HCT116 (cell line): ENCODE results near the gene CDK4. TPM values are rescaled to one million over a fixed set of nuclear protein-coding genes. Genes with fewer than 3 reads are reported as not detected.

Source experiments
- ATAC-seq: fragments of 200-7000 bp; cut with Tn5 transposase; 2 replicates; pipeline ENCODE4 v1.9.1; 2020; ENCODE audit warnings: mild to moderate bottlenecking, moderate library complexity
- BruUV-seq: library from RNA; stranded (reverse); fragments of 400-500 nt; replicated peaks from 2 replicates; lab custom pipeline; 2021; lab: Mats Ljungman, UMichigan
- CTCF ChIA-PET: fragments of 300-600 bp; sonication (Branson Sonifier 250); formaldehyde crosslinking; loops from one replicate; lab custom pipeline; 2021; ENCODE audit warnings: antibody characterized with exemption; lab: Charles Lee
- POLR2A ChIA-PET: fragments of 300-600, 350-600 bp; sonication (Branson Sonifier 250); formaldehyde crosslinking; loops from one replicate; lab custom pipeline; 2021; ENCODE audit warnings: antibody characterized with exemption; lab: Charles Lee
- RAD21 ChIA-PET, 2 experiments: fragments of 300-600 bp; sonication (Branson Sonifier 250); formaldehyde crosslinking; loops; one replicate each; lab custom pipeline; 2023; ENCODE audit warnings: low total read pairs in 2 of 2; ENCODE audit not compliant: uncharacterized antibody in 2 of 2, unreplicated experiment in 2 of 2, low non-redundant PET in 1 of 2; lab: Charles Lee
- DNase-seq: peaks from one replicate; pipeline ENCODE4 v3.0.0-alpha.2; 2010; ENCODE audit warnings: low read depth, low spot score
- H2AFZ ChIP-seq: fragments of 200-600 bp; shearing (Covaris generic), sonication (generic); 2 replicates; pipeline ENCODE4 v1.6.1; 2017; ENCODE audit warnings: low read depth, mixed run types, mixed read lengths, antibody characterized with exemption, low read length; ENCODE audit not compliant: poor library complexity, severe bottlenecking
- H3K27ac ChIP-seq: 2 replicates; pipeline ENCODE4 v1.5.1; 2012; ENCODE audit warnings: low read depth, low read length
- H3K27me3 ChIP-seq: fragments of 200-600 bp; sonication (generic); 2 replicates; pipeline ENCODE4 v1.6.1; 2016; ENCODE audit warnings: mixed run types, low read length, mixed read lengths; ENCODE audit not compliant: insufficient read depth
- H3K36me3 ChIP-seq, 2 experiments: fragments of 200-500 bp in 1 of 2; fragments of 200-600 bp in 1 of 2; sonication (Bioruptor generic) in 1 of 2; sonication (generic) in 1 of 2; 2 replicates each; pipeline versions ENCODE4 v1.5.1 to v1.6.1; 2014 to 2016; ENCODE audit warnings: low read length in 2 of 2, inconsistent platforms in 1 of 2, mixed read lengths in 1 of 2, mixed run types in 1 of 2; ENCODE audit not compliant: insufficient read depth in 2 of 2, control insufficient read depth in 1 of 2
- H3K4me1 ChIP-seq, 2 experiments: fragments of 200-600 bp in 1 of 2; sonication (generic) in 1 of 2; 2 replicates each; pipeline versions ENCODE4 v1.5.1 to v1.6.1; 2012 to 2017; ENCODE audit warnings: low read length in 2 of 2, inconsistent platforms in 1 of 2, mild to moderate bottlenecking in 1 of 2, mixed read lengths in 1 of 2, mixed run types in 1 of 2, moderate library complexity in 1 of 2; ENCODE audit not compliant: insufficient read depth in 2 of 2, control insufficient read depth in 1 of 2
- H3K4me2 ChIP-seq: fragments of 200-600 bp; sonication (generic); 2 replicates; pipeline ENCODE4 v1.6.1; 2017; ENCODE audit warnings: mixed run types, low read length, mixed read lengths
- H3K4me3 ChIP-seq, 2 experiments: fragments of 200-600 bp in 1 of 2; sonication (generic) in 1 of 2; replicated peaks in 1 of 2; 2 replicates each; pipeline ENCODE4 v1.5.1; 2011 to 2016; ENCODE audit warnings: low read length in 2 of 2, control low read depth in 1 of 2, low read depth in 1 of 2, mild to moderate bottlenecking in 1 of 2, mixed read lengths in 1 of 2, mixed run types in 1 of 2
- H3K79me2 ChIP-seq: fragments of 200-600 bp; sonication (generic); 2 replicates; pipeline ENCODE4 v1.6.1; 2017; ENCODE audit warnings: mild to moderate bottlenecking, mixed run types, low read length, moderate library complexity, mixed read lengths; ENCODE audit not compliant: insufficient read depth
- H3K9ac ChIP-seq: fragments of 200-600 bp; sonication (generic); 2 replicates; pipeline ENCODE4 v1.6.1; 2016; ENCODE audit warnings: low read length, mixed read lengths
- H3K9me2 ChIP-seq: fragments of 200-600 bp; sonication (generic), shearing (Covaris generic); 2 replicates; pipeline ENCODE4 v1.6.1; 2017; ENCODE audit warnings: mixed run types, mild to moderate bottlenecking, moderate library complexity; ENCODE audit not compliant: insufficient read depth
- H3K9me3 ChIP-seq, 2 experiments: fragments of 200-500 bp in 1 of 2; fragments of 200-600 bp in 1 of 2; sonication (Bioruptor generic) in 1 of 2; sonication (generic) in 1 of 2; 2 replicates each; pipeline ENCODE4 v1.6.1; 2014 to 2017; ENCODE audit warnings: low read length in 2 of 2, mixed read lengths in 2 of 2, inconsistent platforms in 1 of 2, low read depth in 1 of 2, mild to moderate bottlenecking in 1 of 2, mixed run types in 1 of 2, moderate library complexity in 1 of 2; ENCODE audit not compliant: control insufficient read depth in 1 of 2, insufficient read depth in 1 of 2
- H4K20me1 ChIP-seq: fragments of 200-600 bp; sonication (generic), shearing (Covaris generic); 2 replicates; pipeline ENCODE4 v1.6.1; 2017; ENCODE audit warnings: mixed run types, mild to moderate bottlenecking, moderate library complexity; ENCODE audit not compliant: insufficient read depth
- CBX3 ChIP-seq: IDR thresholded peaks from 2 replicates; pipeline ENCODE4 v1.6.1; 2012; ENCODE audit warnings: low read depth
- CEBPB ChIP-seq: IDR thresholded peaks from 2 replicates; pipeline ENCODE4 v1.6.1; 2012; ENCODE audit warnings: low read depth
- CTCF ChIP-seq, 3 experiments: fragments of 200-600 bp in 1 of 3; sonication (generic) in 1 of 3; IDR thresholded peaks in 2 of 3; conservative IDR thresholded peaks in 1 of 3; 2 replicates each; pipeline ENCODE4 v1.5.1; 2012 to 2017; ENCODE audit warnings: low read depth in 2 of 3, low read length in 2 of 3, antibody characterized with exemption in 1 of 3, borderline replicate concordance in 1 of 3, control low read depth in 1 of 3, mild to moderate bottlenecking in 1 of 3, mixed read lengths in 1 of 3, mixed run types in 1 of 3, moderate library complexity in 1 of 3; ENCODE audit not compliant: insufficient read depth in 1 of 3
- EGR1 ChIP-seq: IDR thresholded peaks from 2 replicates; pipeline ENCODE4 v1.6.1; 2012; ENCODE audit warnings: low read depth
- EZH2 ChIP-seq: fragments of 200-600 bp; sonication (generic); IDR thresholded peaks from 2 replicates; pipeline ENCODE4 v1.6.1; 2017; ENCODE audit warnings: antibody characterized with exemption, mixed run types
- FOSL1 ChIP-seq: IDR thresholded peaks from 2 replicates; pipeline ENCODE4 v1.6.1; 2012; ENCODE audit warnings: low read depth
- MAX ChIP-seq: IDR thresholded peaks from 2 replicates; pipeline ENCODE4 v1.6.1; 2012
- POLR2A ChIP-seq: IDR thresholded peaks from 2 replicates; pipeline ENCODE4 v1.7.0; 2011; ENCODE audit warnings: borderline replicate concordance; ENCODE audit not compliant: insufficient read depth, insufficient read length; ENCODE audit errors: extremely low read depth
- POLR2AphosphoS5 ChIP-seq: IDR thresholded peaks from 2 replicates; pipeline ENCODE4 v1.6.1; 2011; ENCODE audit warnings: mild to moderate bottlenecking, low read depth, low read length, moderate library complexity
- RAD21 ChIP-seq: IDR thresholded peaks from 2 replicates; pipeline ENCODE4 v1.6.1; 2012; ENCODE audit warnings: low read depth, mild to moderate bottlenecking
- SRF ChIP-seq: IDR thresholded peaks from 2 replicates; pipeline ENCODE4 v1.6.1; 2012; ENCODE audit warnings: low read depth
- YY1 ChIP-seq: IDR thresholded peaks from 2 replicates; pipeline ENCODE4 v1.6.1; 2011; ENCODE audit warnings: low read length, low read depth, moderate library complexity, mild to moderate bottlenecking; ENCODE audit not compliant: insufficient replicate concordance; ENCODE audit errors: extremely low read depth
- ZFX ChIP-seq: fragments of 450-650 bp; IDR thresholded peaks from 2 replicates; pipeline ENCODE4 v1.6.1; 2017
- intact Hi-C: fragments of 100-400 bp; cut with micrococcal nuclease; formaldehyde crosslinking; loops from 2 replicates; pipeline ENCODE4 v1.10.0; 2022
- total RNA-seq: library from RNA; stranded (reverse); gene quantifications from one replicate; pipeline ENCODE4 v1.2.1, GENCODE V29; 2021; ENCODE audit not compliant: unreplicated experiment

CDK4 gene
- total RNA-seq, 1 experiment from 2014 or later = 206 TPM

- H3K4me2 ChIP-seq = peak overlapping the region; percentile 99
- H2AFZ ChIP-seq = no peak overlapping the region
- peak; percentile 72 for DNase-seq
- ATAC-seq = peak; percentile 94
- TF ChIP-seq EGR1 (peak; percentile 34; the same call in 1 of the 2 replicates), MAX (peak; percentile 68), POLR2AphosphoS5 (peak; percentile 57; the same call in 1 of the 2 replicates), POLR2A (no peak), SRF (no peak), CEBPB (no peak), FOSL1 (no peak), EZH2 (no peak), ZFX (peak; percentile 29; the same call in 1 of the 2 replicates), CTCF (IDR thresholded peaks at IDR 0.05 in 2 of 3, conservative IDR thresholded peaks at IDR 0.05 in 1 of 3; ENCODE audit: borderline replicate concordance in 1 of 3, insufficient read depth in 1 of 3, low read depth in 2 of 3, low read length in 2 of 3) (peak; percentile 76 to 95 (median 83)), YY1 (no peak), CBX3 (no peak), RAD21 (peak; percentile 57)
- no peaks in the 10 kb centered on the region for H3K9me2 ChIP-seq
- H3K4me3 ChIP-seq = peak overlapping the region; percentile 85 to 89
- no TSS peak for BruUV-seq
- H3K9me3 ChIP-seq = no peaks in the 10 kb centered on the region
- H3K27me3 ChIP-seq = no peaks in the 10 kb centered on the region
- ChIA-PET RAD21 (no interaction called here), CTCF (interaction anchor here (0.6 to 3.1 kb wide), 13 partner anchors 10 to 271 kb away, joined by 3 to 15 read pairs (median 4); partner anchors contain the start of genes EEF1AKMT3, INHBE, METTL1 and OS9), POLR2A (interaction anchor here (0.8 to 1.2 kb wide), 5 partner anchors 15 to 212 kb away, joined by 3 to 7 read pairs (median 4); partner anchors contain the start of genes OS9 and TSPAN31)
- H3K27ac ChIP-seq = peak overlapping the region; percentile 92
- H3K79me2 ChIP-seq = no peaks in the 10 kb centered on the region
- intact Hi-C loops = loop anchor here (2.0 kb wide), 1 partner anchor 16 kb away; no protein-coding TSS in a partner anchor
- peaks cover 7 to 18% of the 10 kb centered on the region in 2 experiments; a peak in 3 of 4 replicates for H3K4me1 ChIP-seq
- no peaks in the 10 kb centered on the region for H4K20me1 ChIP-seq
- H3K36me3 ChIP-seq = peaks cover 4 to 8% of the 10 kb centered on the region in 2 experiments; a peak in 2 of 4 replicates
- peak overlapping the region; percentile 89 for H3K9ac ChIP-seq
These were observed 25.8 kb downstream of the CDK4 start for GRCh38 chr12:57726151-57726883.
